ENCODE measurements around the gene NKX1-1.

DNA sequence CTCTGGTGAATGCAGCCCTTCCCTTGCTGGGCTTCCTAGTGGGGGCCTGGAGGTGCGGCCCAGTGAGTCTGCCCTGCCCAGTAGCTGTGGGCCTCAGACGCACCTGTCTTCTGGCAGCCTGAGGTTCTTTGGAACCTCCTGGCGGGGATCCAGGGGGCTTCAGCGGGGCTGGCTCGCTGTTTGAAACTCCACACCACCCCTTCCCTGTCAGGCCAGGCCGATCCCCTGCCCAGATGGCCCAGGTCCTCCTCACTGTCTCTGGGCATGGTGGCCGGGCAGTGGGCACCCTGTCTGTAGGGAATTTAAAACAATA lies 10.7 kb upstream of the NKX1-1 start:
- TF ChIP-seq, protein P1, sequence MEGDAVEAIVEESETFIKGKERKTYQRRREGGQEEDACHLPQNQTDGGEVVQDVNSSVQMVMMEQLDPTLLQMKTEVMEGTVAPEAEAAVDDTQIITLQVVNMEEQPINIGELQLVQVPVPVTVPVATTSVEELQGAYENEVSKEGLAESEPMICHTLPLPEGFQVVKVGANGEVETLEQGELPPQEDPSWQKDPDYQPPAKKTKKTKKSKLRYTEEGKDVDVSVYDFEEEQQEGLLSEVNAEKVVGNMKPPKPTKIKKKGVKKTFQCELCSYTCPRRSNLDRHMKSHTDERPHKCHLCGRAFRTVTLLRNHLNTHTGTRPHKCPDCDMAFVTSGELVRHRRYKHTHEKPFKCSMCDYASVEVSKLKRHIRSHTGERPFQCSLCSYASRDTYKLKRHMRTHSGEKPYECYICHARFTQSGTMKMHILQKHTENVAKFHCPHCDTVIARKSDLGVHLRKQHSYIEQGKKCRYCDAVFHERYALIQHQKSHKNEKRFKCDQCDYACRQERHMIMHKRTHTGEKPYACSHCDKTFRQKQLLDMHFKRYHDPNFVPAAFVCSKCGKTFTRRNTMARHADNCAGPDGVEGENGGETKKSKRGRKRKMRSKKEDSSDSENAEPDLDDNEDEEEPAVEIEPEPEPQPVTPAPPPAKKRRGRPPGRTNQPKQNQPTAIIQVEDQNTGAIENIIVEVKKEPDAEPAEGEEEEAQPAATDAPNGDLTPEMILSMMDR (IDR thresholded peaks at IDR 0.05; ENCODE audit: insufficient read depth, low read length, poor library complexity, severe bottlenecking): no peak
- no peak for TF ChIP-seq EZH2phosphoT487 (conservative IDR thresholded peaks at IDR 0.05; ENCODE audit: low read length)
